ENCODE data around the gene NEDD8. TPM values are rescaled to one million over a fixed set of nuclear protein-coding genes. Genes with fewer than 3 reads are reported as not detected.
"Not testable (repeated sequence)": the region's sequence is repeated elsewhere in the genome, so short reads cannot be mapped to it uniquely, and the experiment has no call there.

The NEDD8 gene
- total RNA-seq, 4 donors from 2014 or later, result 54.7 to 137 (median 104) TPM

GRCh38 chr14:24246765-24247212 is 14.6 kb upstream of the NEDD8 start:
- H3K4me1 ChIP-seq, result peaks cover 10% of the 10 kb centered on the region
- no peaks in the 10 kb centered on the region for H3K27me3 ChIP-seq
- no peak for DNase-seq (ENCODE audit: low spot score in 2 of 2)
- peaks cover 8% of the 10 kb centered on the region for H3K36me3 ChIP-seq
- TF ChIP-seq EP300 (IDR thresholded peaks at IDR 0.05) (no peak), POLR2A (IDR thresholded peaks at IDR 0.05) (no peak), CTCF (IDR thresholded peaks at IDR 0.05) (no peak), POLR2AphosphoS5 (IDR thresholded peaks at IDR 0.05) (no peak)
- no peak overlapping the region for H3K27ac ChIP-seq
- no peak overlapping the region for H3K4me3 ChIP-seq
- H3K9me3 ChIP-seq, result no peaks in the 10 kb centered on the region
- WGBS, result 94% methylated on average over 3 of the region's 3 CpGs

GRCh38 chr14:24245350-24245749 is 13.2 kb upstream of the NEDD8 start:
- H3K27ac ChIP-seq; H3K9me3 ChIP-seq; H3K27me3 ChIP-seq; H3K4me3 ChIP-seq; DNase-seq (ENCODE audit: low spot score in 2 of 2): not testable (repeated sequence)
- 95% methylated on average over 11 of the region's 11 CpGs for WGBS
- peaks cover 10% of the 10 kb centered on the region for H3K36me3 ChIP-seq
- H3K4me1 ChIP-seq, result peaks cover 25% of the 10 kb centered on the region

- WGBS, result 51% methylated on average over 10 of the region's 10 CpGs
- peaks cover 41% of the 10 kb centered on the region for H3K4me1 ChIP-seq
- no peak for DNase-seq (ENCODE audit: low spot score in 2 of 2)
- peak overlapping the region; percentile 100 for H3K27ac ChIP-seq
- H3K27me3 ChIP-seq, result no peaks in the 10 kb centered on the region
- peak overlapping the region; percentile 80 for H3K4me3 ChIP-seq
- peaks cover 24% of the 10 kb centered on the region for H3K36me3 ChIP-seq
- H3K9me3 ChIP-seq, result no peaks in the 10 kb centered on the region
- TF ChIP-seq POLR2A (IDR thresholded peaks at IDR 0.05) (no peak), POLR2AphosphoS5 (IDR thresholded peaks at IDR 0.05) (no peak), EP300 (IDR thresholded peaks at IDR 0.05) (no peak), CTCF (IDR thresholded peaks at IDR 0.05) (no peak)
These were observed 11.2 kb upstream of the NEDD8 start for GRCh38 chr14:24243336-24243836.

GRCh38 chr14:24241829-24242443 is 9.8 kb upstream of the NEDD8 start:
- TF ChIP-seq CTCF (IDR thresholded peaks at IDR 0.05) (peak; percentile 22 to 68), POLR2AphosphoS5 (IDR thresholded peaks at IDR 0.05) (no peak)
- Histone ChIP-seq H3K4me1 (peaks cover 41% of the 10 kb centered on the region), H3K4me3 (peak overlapping the region; percentile 80), H3K9me3 (no peaks in the 10 kb centered on the region), H3K27ac (peak overlapping the region; percentile 100), H3K27me3 (no peaks in the 10 kb centered on the region), H3K36me3 (peaks cover 39% of the 10 kb centered on the region)
- under 1% methylated on average over 24 of the region's 39 CpGs for WGBS
- DNase-seq (ENCODE audit: low spot score in 2 of 2), result peak; percentile 96

- Histone ChIP-seq H3K36me3 (peaks cover 53% of the 10 kb centered on the region), H3K27me3 (no peaks in the 10 kb centered on the region), H3K4me3 (no peak overlapping the region), H3K27ac (no peak overlapping the region), H3K9me3 (no peaks in the 10 kb centered on the region), H3K4me1 (peaks cover 47% of the 10 kb centered on the region)
- no peak for DNase-seq (ENCODE audit: low spot score in 2 of 2)
- WGBS, result 88% methylated on average over 9 of the region's 9 CpGs
- no peak for TF ChIP-seq EP300 (IDR thresholded peaks at IDR 0.05)
- TF ChIP-seq POLR2AphosphoS5 (IDR thresholded peaks at IDR 0.05), result no peak
- no peak for TF ChIP-seq POLR2A (IDR thresholded peaks at IDR 0.05)
- TF ChIP-seq CTCF (IDR thresholded peaks at IDR 0.05), result no peak
These were observed 8.1 kb upstream of the NEDD8 start for GRCh38 chr14:24240110-24240918.
